SK-N-SH treated with all-trans-retinoic acid at 6 μM for 48 hours (cell line): ENCODE measurements around the gene INSYN1.

Source experiments
- ATAC-seq: fragments of 200-7000 bp; cut with Tn5 transposase; 3 replicates; pipeline ENCODE4 v1.9.1; 2020; ENCODE audit warnings: mild to moderate bottlenecking, moderate library complexity
- ARNTL ChIP-seq: fragments of 450-650 bp; formaldehyde crosslinking; IDR thresholded peaks from 2 replicates; pipeline ENCODE4 v1.5.0; 2020; ENCODE audit warnings: low read depth, mild to moderate bottlenecking, moderate library complexity, borderline replicate concordance
- BACH2 ChIP-seq: fragments of 250-450 bp; sonication (Bioruptor Pico); IDR thresholded peaks from 2 replicates; pipeline ENCODE4 v1.9.0; 2021; ENCODE audit warnings: mild to moderate bottlenecking, borderline replicate concordance
- CSDC2 ChIP-seq: fragments of 250-450 bp; sonication (Bioruptor Pico); IDR thresholded peaks from 2 replicates; pipeline ENCODE4 v1.5.0; 2020; ENCODE audit warnings: mild to moderate bottlenecking, moderate library complexity
- ESRRG ChIP-seq: fragments of 250-450 bp; sonication (Bioruptor Pico); IDR thresholded peaks from 2 replicates; pipeline ENCODE4 v1.6.1; 2021; ENCODE audit warnings: mild to moderate bottlenecking
- GLIS3 ChIP-seq: fragments of 250-450 bp; sonication (Bioruptor Pico); IDR thresholded peaks from 2 replicates; pipeline ENCODE4 v1.5.0; 2020; ENCODE audit warnings: mild to moderate bottlenecking, moderate library complexity
- ISL1 ChIP-seq: fragments of 250-450 bp; sonication (Bioruptor Pico); IDR thresholded peaks from 2 replicates; pipeline ENCODE4 v2.1.2; 2022; ENCODE audit warnings: mild to moderate bottlenecking, moderate library complexity
- OSR1 ChIP-seq: fragments of 250-450 bp; sonication (Bioruptor Pico); IDR thresholded peaks from 2 replicates; pipeline ENCODE4 v1.8.0; 2022; ENCODE audit warnings: moderate library complexity, mild to moderate bottlenecking, inconsistent platforms
- PPARA ChIP-seq: fragments of 250-450 bp; sonication (Bioruptor Pico); IDR thresholded peaks from 2 replicates; pipeline ENCODE4 v1.5.0; 2020; ENCODE audit warnings: mild to moderate bottlenecking, borderline replicate concordance
- RARB ChIP-seq: fragments of 250-450 bp; sonication (Bioruptor Pico); IDR thresholded peaks from 2 replicates; pipeline ENCODE4 v1.8.0; 2021; ENCODE audit warnings: mild to moderate bottlenecking, moderate library complexity
- SNAI2 ChIP-seq: fragments of 250-450 bp; sonication (Bioruptor Pico); IDR thresholded peaks from 2 replicates; pipeline ENCODE4 v1.5.0; 2020; ENCODE audit warnings: mild to moderate bottlenecking, moderate library complexity
- TCF4 ChIP-seq: fragments of 250-450 bp; sonication (Bioruptor Pico); IDR thresholded peaks from 2 replicates; pipeline ENCODE4 v1.8.0; 2021; ENCODE audit warnings: mild to moderate bottlenecking, moderate library complexity, borderline replicate concordance
- TOX ChIP-seq: fragments of 250-450 bp; sonication (Bioruptor Pico); IDR thresholded peaks from 2 replicates; pipeline ENCODE4 v1.8.0; 2021; ENCODE audit warnings: mild to moderate bottlenecking, moderate library complexity, borderline replicate concordance
- ZC3H10 ChIP-seq: fragments of 250-450 bp; sonication (Bioruptor Pico); IDR thresholded peaks from 2 replicates; pipeline ENCODE4 v1.5.1; 2021; ENCODE audit warnings: mild to moderate bottlenecking, moderate library complexity
- ZFP3 ChIP-seq: fragments of 250-450 bp; sonication (Bioruptor Pico); IDR thresholded peaks from 2 replicates; pipeline ENCODE4 v1.5.0; 2020; ENCODE audit warnings: mild to moderate bottlenecking, moderate library complexity
- ZFP30 ChIP-seq: fragments of 450-650 bp; formaldehyde crosslinking; IDR thresholded peaks from 2 replicates; pipeline ENCODE4 v1.5.0; 2022; ENCODE audit warnings: mild to moderate bottlenecking, moderate library complexity
- ZNF70 ChIP-seq: fragments of 450-650 bp; formaldehyde crosslinking; IDR thresholded peaks from 2 replicates; pipeline ENCODE4 v1.5.0; 2020; ENCODE audit warnings: mild to moderate bottlenecking, moderate library complexity
- TF ChIP-seq, protein P1 (sequence below): fragments of 250-450 bp; sonication (Bioruptor Pico); IDR thresholded peaks from 2 replicates; pipeline ENCODE4 v1.8.0; 2020; ENCODE audit warnings: mild to moderate bottlenecking, moderate library complexity, borderline replicate concordance
- TF ChIP-seq, protein P2 (sequence below): fragments of 250-450 bp; sonication (Bioruptor Pico); IDR thresholded peaks from 2 replicates; pipeline ENCODE4 v1.8.0; 2021; ENCODE audit warnings: low read depth, mild to moderate bottlenecking, moderate library complexity, borderline replicate concordance
- TF ChIP-seq, protein P3 (sequence below): fragments of 250-450 bp; sonication (Bioruptor Pico); IDR thresholded peaks from 2 replicates; pipeline ENCODE4 v1.5.1; 2020; ENCODE audit warnings: low read depth, mild to moderate bottlenecking, moderate library complexity
- TF ChIP-seq, protein P4 (sequence below): fragments of 250-450 bp; sonication (Bioruptor Pico); IDR thresholded peaks from 2 replicates; pipeline ENCODE4 v1.5.1; 2021; ENCODE audit warnings: mild to moderate bottlenecking, moderate library complexity
- TF ChIP-seq, protein P5 (sequence below): fragments of 250-450 bp; sonication (Bioruptor Pico); IDR thresholded peaks from 2 replicates; pipeline ENCODE4 v1.5.0; 2020; ENCODE audit warnings: mild to moderate bottlenecking, moderate library complexity

The INSYN1 gene

DNA sequence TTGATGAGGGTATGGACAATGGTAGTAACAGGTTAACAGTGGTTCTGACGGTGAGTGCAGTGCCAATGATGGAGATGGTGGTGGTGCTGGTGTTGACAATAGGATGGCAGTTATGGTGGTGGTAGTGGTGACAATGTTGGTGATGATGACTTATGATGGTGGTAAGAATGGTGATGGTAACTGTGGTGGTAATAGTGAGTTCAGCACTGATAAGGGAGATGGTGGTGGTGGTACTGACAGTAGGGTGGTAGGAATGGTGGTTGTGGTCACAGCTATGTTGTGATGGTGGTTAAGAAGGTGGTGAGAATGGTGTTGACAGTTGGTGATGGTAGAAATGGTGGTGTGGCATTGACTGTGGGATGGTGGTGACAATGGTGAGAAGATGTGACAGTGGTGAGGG, 13.4 kb upstream of the INSYN1 start:
- ATAC-seq, result no peak
- TF ChIP-seq, protein P1, sequence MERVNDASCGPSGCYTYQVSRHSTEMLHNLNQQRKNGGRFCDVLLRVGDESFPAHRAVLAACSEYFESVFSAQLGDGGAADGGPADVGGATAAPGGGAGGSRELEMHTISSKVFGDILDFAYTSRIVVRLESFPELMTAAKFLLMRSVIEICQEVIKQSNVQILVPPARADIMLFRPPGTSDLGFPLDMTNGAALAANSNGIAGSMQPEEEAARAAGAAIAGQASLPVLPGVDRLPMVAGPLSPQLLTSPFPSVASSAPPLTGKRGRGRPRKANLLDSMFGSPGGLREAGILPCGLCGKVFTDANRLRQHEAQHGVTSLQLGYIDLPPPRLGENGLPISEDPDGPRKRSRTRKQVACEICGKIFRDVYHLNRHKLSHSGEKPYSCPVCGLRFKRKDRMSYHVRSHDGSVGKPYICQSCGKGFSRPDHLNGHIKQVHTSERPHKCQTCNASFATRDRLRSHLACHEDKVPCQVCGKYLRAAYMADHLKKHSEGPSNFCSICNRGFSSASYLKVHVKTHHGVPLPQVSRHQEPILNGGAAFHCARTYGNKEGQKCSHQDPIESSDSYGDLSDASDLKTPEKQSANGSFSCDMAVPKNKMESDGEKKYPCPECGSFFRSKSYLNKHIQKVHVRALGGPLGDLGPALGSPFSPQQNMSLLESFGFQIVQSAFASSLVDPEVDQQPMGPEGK, result no peak
- no peak for TF ChIP-seq ZC3H10 (CRISPR knock-in tag)

DNA sequence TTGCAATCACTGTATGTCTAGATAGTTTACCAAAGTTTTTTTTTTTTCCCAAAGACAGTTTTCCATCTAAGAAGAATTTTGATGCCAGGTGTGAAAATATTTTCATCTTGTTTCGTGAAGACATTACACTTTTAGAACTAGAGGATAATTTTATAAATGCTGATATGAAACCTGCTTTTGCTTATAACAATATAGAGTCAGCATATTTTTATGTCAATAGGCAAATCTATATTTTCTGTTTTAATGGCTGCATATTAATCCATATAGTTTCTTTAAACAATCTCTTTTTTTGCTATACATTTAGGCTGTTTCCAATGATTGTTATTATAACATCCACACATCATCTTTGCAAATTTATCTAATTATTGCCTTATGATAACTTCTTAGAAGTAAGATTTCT, 12.6 kb upstream of the INSYN1 start:
- ATAC-seq, result no peak
- TF ChIP-seq ZNF70 (CRISPR knock-in tag) (no peak), GLIS3 (CRISPR knock-in tag) (no peak), OSR1 (CRISPR knock-in tag) (no peak)

DNA sequence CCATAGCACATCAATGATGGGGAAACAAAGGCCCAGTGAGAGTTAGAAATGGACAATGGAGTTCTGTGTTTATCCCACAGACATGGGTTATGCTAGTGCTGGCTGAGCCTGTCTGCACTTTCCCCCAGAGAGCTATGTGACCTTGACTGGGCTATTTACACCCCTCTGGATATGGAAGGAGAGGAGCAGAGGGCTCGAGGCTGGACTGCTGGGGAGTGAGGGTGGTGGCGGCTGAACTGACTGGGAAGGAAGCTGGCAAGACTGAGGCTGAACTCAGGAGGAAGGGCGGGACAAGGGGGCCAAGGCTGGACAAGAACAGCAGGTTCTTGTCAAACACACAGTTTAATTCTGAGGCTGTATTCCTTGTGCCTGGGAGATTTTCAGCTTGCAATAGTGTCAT, 10.8 kb upstream of the INSYN1 start:
- TF ChIP-seq, protein P2, sequence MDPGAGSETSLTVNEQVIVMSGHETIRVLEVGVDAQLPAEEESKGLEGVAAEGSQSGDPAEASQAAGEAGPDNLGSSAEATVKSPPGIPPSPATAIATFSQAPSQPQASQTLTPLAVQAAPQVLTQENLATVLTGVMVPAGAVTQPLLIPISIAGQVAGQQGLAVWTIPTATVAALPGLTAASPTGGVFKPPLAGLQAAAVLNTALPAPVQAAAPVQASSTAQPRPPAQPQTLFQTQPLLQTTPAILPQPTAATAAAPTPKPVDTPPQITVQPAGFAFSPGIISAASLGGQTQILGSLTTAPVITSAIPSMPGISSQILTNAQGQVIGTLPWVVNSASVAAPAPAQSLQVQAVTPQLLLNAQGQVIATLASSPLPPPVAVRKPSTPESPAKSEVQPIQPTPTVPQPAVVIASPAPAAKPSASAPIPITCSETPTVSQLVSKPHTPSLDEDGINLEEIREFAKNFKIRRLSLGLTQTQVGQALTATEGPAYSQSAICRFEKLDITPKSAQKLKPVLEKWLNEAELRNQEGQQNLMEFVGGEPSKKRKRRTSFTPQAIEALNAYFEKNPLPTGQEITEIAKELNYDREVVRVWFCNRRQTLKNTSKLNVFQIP, result no peak
- TF ChIP-seq, protein P3, sequence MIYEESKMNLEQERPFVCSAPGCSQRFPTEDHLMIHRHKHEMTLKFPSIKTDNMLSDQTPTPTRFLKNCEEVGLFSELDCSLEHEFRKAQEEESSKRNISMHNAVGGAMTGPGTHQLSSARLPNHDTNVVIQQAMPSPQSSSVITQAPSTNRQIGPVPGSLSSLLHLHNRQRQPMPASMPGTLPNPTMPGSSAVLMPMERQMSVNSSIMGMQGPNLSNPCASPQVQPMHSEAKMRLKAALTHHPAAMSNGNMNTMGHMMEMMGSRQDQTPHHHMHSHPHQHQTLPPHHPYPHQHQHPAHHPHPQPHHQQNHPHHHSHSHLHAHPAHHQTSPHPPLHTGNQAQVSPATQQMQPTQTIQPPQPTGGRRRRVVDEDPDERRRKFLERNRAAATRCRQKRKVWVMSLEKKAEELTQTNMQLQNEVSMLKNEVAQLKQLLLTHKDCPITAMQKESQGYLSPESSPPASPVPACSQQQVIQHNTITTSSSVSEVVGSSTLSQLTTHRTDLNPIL (CRISPR knock-in tag), result no peak
- ATAC-seq, result no peak

DNA sequence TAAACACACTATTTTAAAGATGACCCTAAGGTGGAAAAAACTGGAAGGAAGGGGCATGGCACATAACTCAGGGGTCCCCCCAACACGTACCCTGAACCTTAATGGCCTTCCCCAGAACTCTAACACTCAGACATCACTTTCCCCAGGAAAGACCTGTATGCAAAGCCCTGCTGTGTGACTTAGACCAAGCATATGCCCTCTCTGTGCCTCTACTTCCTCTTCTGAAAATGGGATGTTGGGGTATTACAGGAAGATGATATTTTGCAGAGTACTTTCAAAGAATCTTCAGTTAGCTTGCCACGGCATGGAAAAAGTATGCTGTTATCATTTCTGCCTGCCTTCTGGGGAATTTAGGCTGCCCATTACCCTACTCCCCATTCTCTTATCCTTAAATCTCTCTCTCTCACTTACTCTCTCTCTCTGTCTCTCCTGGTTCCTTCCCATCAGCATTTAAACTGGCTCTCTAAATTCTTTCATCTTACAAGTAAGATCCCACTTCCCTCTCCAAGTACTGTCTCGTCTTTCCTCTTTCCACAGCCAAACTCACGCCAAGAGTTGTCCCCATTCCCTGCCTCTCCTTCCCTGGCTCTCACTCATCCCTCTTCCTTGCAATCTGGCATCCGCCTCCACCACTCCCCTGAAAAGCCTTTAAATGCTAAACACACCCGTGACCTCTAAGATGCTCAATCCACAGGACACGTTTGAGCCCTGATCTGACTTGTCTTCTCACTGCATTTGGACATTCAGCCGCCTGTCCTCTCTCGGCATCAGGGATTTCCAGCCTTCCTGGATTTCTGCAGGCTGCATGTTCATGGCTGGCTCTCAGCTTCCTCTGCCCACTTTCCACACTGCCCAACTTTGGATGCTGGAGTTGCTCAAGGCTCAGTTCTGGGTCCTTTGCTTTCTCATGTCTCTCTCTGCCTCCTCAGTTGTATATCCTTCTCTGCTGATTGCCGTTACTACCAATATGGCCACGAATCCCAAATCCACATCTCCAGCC, 7.5 kb upstream of the INSYN1 start:
- ATAC-seq, result no peak
- TF ChIP-seq ZFP30 (CRISPR knock-in tag) (no peak), ISL1 (CRISPR knock-in tag) (peak; percentile 17; the same call in 1 of the 2 replicates)

DNA sequence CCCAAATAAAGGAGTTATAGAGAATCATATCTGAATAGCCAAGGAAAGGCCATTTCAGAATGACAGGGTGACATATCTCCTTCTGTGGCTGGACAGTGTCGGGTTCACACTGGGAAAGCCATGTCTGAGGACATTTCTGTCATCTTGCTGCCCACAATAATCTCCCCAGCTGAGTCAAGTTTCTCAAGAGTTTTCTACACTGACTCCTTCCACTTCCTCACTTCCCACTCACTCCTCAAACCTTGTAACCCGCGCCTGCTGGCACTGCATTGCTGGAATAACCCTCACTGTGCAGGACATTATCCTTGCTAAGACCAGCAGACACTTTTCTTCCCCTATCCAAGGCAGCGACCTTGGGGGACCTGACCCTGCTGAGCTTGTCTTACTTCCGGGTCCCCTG, 5.3 kb upstream of the INSYN1 start:
- no peak for ATAC-seq

More for the DNA sequence above, 5.3 kb upstream of the INSYN1 start:
- no peak for TF ChIP-seq OSR1 (CRISPR knock-in tag)
- no peak for TF ChIP-seq ARNTL (CRISPR knock-in tag)
- TF ChIP-seq ZFP30 (CRISPR knock-in tag), result no peak
- TF ChIP-seq, protein P1, result no peak
- no peak for TF ChIP-seq ISL1 (CRISPR knock-in tag)
- TF ChIP-seq, protein P2, result no peak
- no peak for TF ChIP-seq ESRRG (CRISPR knock-in tag)
- TF ChIP-seq TCF4 (CRISPR knock-in tag), result no peak
- no peak for TF ChIP-seq CSDC2
- TF ChIP-seq PPARA (CRISPR knock-in tag), result no peak
- TF ChIP-seq, protein P4, sequence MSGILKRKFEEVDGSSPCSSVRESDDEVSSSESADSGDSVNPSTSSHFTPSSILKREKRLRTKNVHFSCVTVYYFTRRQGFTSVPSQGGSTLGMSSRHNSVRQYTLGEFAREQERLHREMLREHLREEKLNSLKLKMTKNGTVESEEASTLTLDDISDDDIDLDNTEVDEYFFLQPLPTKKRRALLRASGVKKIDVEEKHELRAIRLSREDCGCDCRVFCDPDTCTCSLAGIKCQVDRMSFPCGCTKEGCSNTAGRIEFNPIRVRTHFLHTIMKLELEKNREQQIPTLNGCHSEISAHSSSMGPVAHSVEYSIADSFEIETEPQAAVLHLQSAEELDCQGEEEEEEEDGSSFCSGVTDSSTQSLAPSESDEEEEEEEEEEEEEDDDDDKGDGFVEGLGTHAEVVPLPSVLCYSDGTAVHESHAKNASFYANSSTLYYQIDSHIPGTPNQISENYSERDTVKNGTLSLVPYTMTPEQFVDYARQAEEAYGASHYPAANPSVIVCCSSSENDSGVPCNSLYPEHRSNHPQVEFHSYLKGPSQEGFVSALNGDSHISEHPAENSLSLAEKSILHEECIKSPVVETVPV (CRISPR knock-in tag), result no peak
- TF ChIP-seq BACH2, result no peak
- TF ChIP-seq TOX (CRISPR knock-in tag), result no peak
- TF ChIP-seq, protein P5, sequence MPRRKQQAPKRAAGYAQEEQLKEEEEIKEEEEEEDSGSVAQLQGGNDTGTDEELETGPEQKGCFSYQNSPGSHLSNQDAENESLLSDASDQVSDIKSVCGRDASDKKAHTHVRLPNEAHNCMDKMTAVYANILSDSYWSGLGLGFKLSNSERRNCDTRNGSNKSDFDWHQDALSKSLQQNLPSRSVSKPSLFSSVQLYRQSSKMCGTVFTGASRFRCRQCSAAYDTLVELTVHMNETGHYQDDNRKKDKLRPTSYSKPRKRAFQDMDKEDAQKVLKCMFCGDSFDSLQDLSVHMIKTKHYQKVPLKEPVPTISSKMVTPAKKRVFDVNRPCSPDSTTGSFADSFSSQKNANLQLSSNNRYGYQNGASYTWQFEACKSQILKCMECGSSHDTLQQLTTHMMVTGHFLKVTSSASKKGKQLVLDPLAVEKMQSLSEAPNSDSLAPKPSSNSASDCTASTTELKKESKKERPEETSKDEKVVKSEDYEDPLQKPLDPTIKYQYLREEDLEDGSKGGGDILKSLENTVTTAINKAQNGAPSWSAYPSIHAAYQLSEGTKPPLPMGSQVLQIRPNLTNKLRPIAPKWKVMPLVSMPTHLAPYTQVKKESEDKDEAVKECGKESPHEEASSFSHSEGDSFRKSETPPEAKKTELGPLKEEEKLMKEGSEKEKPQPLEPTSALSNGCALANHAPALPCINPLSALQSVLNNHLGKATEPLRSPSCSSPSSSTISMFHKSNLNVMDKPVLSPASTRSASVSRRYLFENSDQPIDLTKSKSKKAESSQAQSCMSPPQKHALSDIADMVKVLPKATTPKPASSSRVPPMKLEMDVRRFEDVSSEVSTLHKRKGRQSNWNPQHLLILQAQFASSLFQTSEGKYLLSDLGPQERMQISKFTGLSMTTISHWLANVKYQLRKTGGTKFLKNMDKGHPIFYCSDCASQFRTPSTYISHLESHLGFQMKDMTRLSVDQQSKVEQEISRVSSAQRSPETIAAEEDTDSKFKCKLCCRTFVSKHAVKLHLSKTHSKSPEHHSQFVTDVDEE (CRISPR knock-in tag), result no peak
- no peak for TF ChIP-seq SNAI2
- TF ChIP-seq ZC3H10 (CRISPR knock-in tag), result no peak
- no peak for TF ChIP-seq ZFP3 (CRISPR knock-in tag)
- no peak for TF ChIP-seq GLIS3 (CRISPR knock-in tag)
- no peak for TF ChIP-seq RARB
